HepG2 (cell line): ENCODE results near the gene MTA2. TPM values are rescaled to one million over a fixed set of nuclear protein-coding genes. Genes with fewer than 3 reads are reported as not detected.

Experiments
- AGO2 ChIP-seq: fragments of 200-400 bp; formaldehyde crosslinking; optimal IDR thresholded peaks from 2 replicates; pipeline ENCODE3; 2017; ENCODE audit warnings: mild to moderate bottlenecking, low read depth, low read length, moderate library complexity
- ATF3 ChIP-seq: sonication (generic); formaldehyde crosslinking; IDR thresholded peaks from 2 replicates; pipeline ENCODE4 v1.4.0; 2020; ENCODE audit warnings: missing genetic modification reagents
- KLF15 ChIP-seq: sonication (generic); formaldehyde crosslinking; IDR thresholded peaks from 2 replicates; pipeline ENCODE4 v1.8.1; 2023; ENCODE audit warnings: borderline replicate concordance, mild to moderate bottlenecking, inconsistent platforms, missing genetic modification reagents, mixed read lengths
- NPAS2 ChIP-seq: sonication (generic); formaldehyde crosslinking; IDR thresholded peaks from 2 replicates; pipeline ENCODE4 v1.8.0; 2022; ENCODE audit warnings: mild to moderate bottlenecking, missing genetic modification reagents, borderline replicate concordance
- NR2F2 ChIP-seq: IDR thresholded peaks from 2 replicates; pipeline ENCODE4 v1.6.1; 2012; ENCODE audit warnings: low read depth, inconsistent platforms, borderline replicate concordance
- ONECUT2 ChIP-seq: sonication (generic); formaldehyde crosslinking; IDR thresholded peaks from 2 replicates; pipeline ENCODE4 v1.4.0; 2020; ENCODE audit warnings: missing genetic modification reagents
- PCBP2 ChIP-seq: fragments of 200-400 bp; formaldehyde crosslinking; optimal IDR thresholded peaks from 2 replicates; pipeline ENCODE3; 2018; ENCODE audit warnings: low read length, low read depth; ENCODE audit not compliant: poor library complexity, severe bottlenecking
- RARA ChIP-seq: IDR thresholded peaks from 2 replicates; pipeline ENCODE4 v1.6.1; 2016; ENCODE audit warnings: missing genetic modification reagents, missing compliant biosample characterization
- SOX13 ChIP-seq, 3 experiments: fragments of 450-650 bp in 1 of 3; sonication (generic) in 1 of 3; formaldehyde crosslinking in 1 of 3; IDR thresholded peaks in 2 of 3; conservative IDR thresholded peaks in 1 of 3; 2 replicates each; pipeline versions ENCODE4 v1.5.0 to v1.6.1; 2016 to 2020; ENCODE audit warnings: antibody characterized with exemption in 1 of 3, mild to moderate bottlenecking in 1 of 3, missing compliant biosample characterization in 1 of 3, missing genetic modification reagents in 1 of 3, moderate library complexity in 1 of 3
- SUZ12 ChIP-seq: fragments of 150-350 bp; IDR thresholded peaks from 2 replicates; pipeline ENCODE4 v1.6.1; 2014; ENCODE audit warnings: low read depth, low read length
- TRIM24 ChIP-seq: sonication (generic); formaldehyde crosslinking; IDR thresholded peaks from 2 replicates; pipeline ENCODE4 v1.8.0; 2022; ENCODE audit warnings: mild to moderate bottlenecking, missing genetic modification reagents
- ZBTB33 ChIP-seq: sonication (generic); formaldehyde crosslinking; IDR thresholded peaks from 2 replicates; pipeline ENCODE4 v1.4.0; 2020; ENCODE audit warnings: missing genetic modification reagents
- ZFP90 ChIP-seq: sonication (generic); formaldehyde crosslinking; IDR thresholded peaks from 2 replicates; pipeline ENCODE4 v1.8.0; 2022; ENCODE audit warnings: missing genetic modification reagents, mild to moderate bottlenecking, inconsistent platforms, borderline replicate concordance
- ZNF639 ChIP-seq: conservative IDR thresholded peaks from 2 replicates; pipeline ENCODE4 v1.6.1; 2018; ENCODE audit warnings: missing genetic modification reagents
- ZNF678 ChIP-seq: sonication (generic); formaldehyde crosslinking; IDR thresholded peaks from 2 replicates; pipeline ENCODE4 v1.4.0; 2020; ENCODE audit warnings: mild to moderate bottlenecking, missing genetic modification reagents
- polyA plus RNA-seq, 8 experiments: library from polyadenylated mRNA; depleted of rRNA in 3 of 8; stranded (reverse) in 7 of 8; unstranded in 1 of 8; fragments of >200 nt; fragmentation: Illumina TruSeq in 4 of 8; extraction: Trizol in 4 of 8; gene quantifications; 2 replicates each; pipeline versions ENCODE4 v1.2.1 to v1.2.3, GENCODE V29; 2011 to 2016; ENCODE audit warnings: low read depth in 4 of 8, missing spikeins in 1 of 8, mixed read lengths in 1 of 8; ENCODE audit not compliant: insufficient read depth in 1 of 8
- total RNA-seq, 5 experiments: library from RNA; depleted of rRNA; stranded (reverse); fragments of >200 nt; fragmentation: Illumina TruSeq; extraction: Trizol; gene quantifications; 2 replicates each; pipeline ENCODE4 v1.2.3, GENCODE V29; 2016; ENCODE audit warnings: low read depth in 1 of 5
- TF ChIP-seq, protein P1 (sequence below): sonication (generic); formaldehyde crosslinking; conservative IDR thresholded peaks from 2 replicates; pipeline ENCODE4 v1.4.0; 2020; ENCODE audit warnings: missing genetic modification reagents
- TF ChIP-seq, protein P2 (sequence below): sonication (generic); formaldehyde crosslinking; IDR thresholded peaks from 2 replicates; pipeline ENCODE4 v1.4.0; 2020; ENCODE audit warnings: missing genetic modification reagents

The MTA2 gene
- total and polyA plus RNA-seq, 2 of the 13 experiments (the other 11 are each of a cell fraction or from before 2014, with no cell fraction given), result 14.0 to 70.0 TPM

- TF ChIP-seq RARA (peak; percentile 45; the same call in 1 of the 2 replicates), NR2F2 (peak; percentile 40; the same call in 1 of the 2 replicates), PCBP2 (no peak), SOX13 (IDR thresholded peaks at IDR 0.05) (no peak), SOX13 (CRISPR knock-in tag; conservative IDR thresholded peaks at IDR 0.05 in 1 of 2, IDR thresholded peaks at IDR 0.05 in 1 of 2) (no peak), ZBTB33 (no peak), ZNF678 (CRISPR knock-in tag) (no peak), AGO2 (peak; percentile 97), ONECUT2 (CRISPR knock-in tag) (no peak), ZFP90 (CRISPR knock-in tag) (peak; percentile 44; the same call in 1 of the 2 replicates), TRIM24 (CRISPR knock-in tag) (no peak), ATF3 (CRISPR knock-in tag) (no peak), ZNF639 (CRISPR knock-in tag) (no peak), KLF15 (no peak; the same call in 1 of the 2 replicates), SUZ12 (no peak), NPAS2 (CRISPR knock-in tag) (no peak)
- TF ChIP-seq, protein P1, sequence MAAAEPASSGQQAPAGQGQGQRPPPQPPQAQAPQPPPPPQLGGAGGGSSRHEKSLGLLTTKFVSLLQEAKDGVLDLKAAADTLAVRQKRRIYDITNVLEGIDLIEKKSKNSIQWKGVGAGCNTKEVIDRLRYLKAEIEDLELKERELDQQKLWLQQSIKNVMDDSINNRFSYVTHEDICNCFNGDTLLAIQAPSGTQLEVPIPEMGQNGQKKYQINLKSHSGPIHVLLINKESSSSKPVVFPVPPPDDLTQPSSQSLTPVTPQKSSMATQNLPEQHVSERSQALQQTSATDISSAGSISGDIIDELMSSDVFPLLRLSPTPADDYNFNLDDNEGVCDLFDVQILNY (CRISPR knock-in tag), result peak; percentile 19; the same call in 1 of the 2 replicates
- TF ChIP-seq, protein P2, sequence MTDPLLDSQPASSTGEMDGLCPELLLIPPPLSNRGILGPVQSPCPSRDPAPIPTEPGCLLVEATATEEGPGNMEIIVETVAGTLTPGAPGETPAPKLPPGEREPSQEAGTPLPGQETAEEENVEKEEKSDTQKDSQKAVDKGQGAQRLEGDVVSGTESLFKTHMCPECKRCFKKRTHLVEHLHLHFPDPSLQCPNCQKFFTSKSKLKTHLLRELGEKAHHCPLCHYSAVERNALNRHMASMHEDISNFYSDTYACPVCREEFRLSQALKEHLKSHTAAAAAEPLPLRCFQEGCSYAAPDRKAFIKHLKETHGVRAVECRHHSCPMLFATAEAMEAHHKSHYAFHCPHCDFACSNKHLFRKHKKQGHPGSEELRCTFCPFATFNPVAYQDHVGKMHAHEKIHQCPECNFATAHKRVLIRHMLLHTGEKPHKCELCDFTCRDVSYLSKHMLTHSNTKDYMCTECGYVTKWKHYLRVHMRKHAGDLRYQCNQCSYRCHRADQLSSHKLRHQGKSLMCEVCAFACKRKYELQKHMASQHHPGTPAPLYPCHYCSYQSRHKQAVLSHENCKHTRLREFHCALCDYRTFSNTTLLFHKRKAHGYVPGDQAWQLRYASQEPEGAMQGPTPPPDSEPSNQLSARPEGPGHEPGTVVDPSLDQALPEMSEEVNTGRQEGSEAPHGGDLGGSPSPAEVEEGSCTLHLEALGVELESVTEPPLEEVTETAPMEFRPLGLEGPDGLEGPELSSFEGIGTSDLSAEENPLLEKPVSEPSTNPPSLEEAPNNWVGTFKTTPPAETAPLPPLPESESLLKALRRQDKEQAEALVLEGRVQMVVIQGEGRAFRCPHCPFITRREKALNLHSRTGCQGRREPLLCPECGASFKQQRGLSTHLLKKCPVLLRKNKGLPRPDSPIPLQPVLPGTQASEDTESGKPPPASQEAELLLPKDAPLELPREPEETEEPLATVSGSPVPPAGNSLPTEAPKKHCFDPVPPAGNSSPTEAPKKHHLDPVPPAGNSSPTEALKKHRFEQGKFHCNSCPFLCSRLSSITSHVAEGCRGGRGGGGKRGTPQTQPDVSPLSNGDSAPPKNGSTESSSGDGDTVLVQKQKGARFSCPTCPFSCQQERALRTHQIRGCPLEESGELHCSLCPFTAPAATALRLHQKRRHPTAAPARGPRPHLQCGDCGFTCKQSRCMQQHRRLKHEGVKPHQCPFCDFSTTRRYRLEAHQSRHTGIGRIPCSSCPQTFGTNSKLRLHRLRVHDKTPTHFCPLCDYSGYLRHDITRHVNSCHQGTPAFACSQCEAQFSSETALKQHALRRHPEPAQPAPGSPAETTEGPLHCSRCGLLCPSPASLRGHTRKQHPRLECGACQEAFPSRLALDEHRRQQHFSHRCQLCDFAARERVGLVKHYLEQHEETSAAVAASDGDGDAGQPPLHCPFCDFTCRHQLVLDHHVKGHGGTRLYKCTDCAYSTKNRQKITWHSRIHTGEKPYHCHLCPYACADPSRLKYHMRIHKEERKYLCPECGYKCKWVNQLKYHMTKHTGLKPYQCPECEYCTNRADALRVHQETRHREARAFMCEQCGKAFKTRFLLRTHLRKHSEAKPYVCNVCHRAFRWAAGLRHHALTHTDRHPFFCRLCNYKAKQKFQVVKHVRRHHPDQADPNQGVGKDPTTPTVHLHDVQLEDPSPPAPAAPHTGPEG, result no peak
These were observed 44.5 kb upstream of the MTA2 start, which contains the start of gene GANAB (continued) for GRCh38 chr11:62645946-62646824.
